ENCODE results near the gene SPTB.

SPTB gene

GRCh38 chr14:64727551-64728071 lies 152.1 kb downstream of the SPTB start:
- Histone ChIP-seq H3K4me1 (ENCODE audit: control insufficient read depth in 1 of 2, insufficient read depth in 1 of 2, low read depth in 1 of 2, low read length in 1 of 2) (peaks cover 70 to 71% of the 10 kb centered on the region in 2 experiments), H3K27me3 (no peaks in the 10 kb centered on the region), H3K4me3 (ENCODE audit: low read depth in 1 of 2, low read length in 1 of 2) (peak overlapping the region; percentile 9 to 36), H3K9me3 (no peaks in the 10 kb centered on the region), H3K36me3 (peaks cover 67% of the 10 kb centered on the region), H3K27ac (peak overlapping the region; percentile 86)
- no peak for TF ChIP-seq CTCF (IDR thresholded peaks at IDR 0.05)

- Histone ChIP-seq H3K27me3 (no peaks in the 10 kb centered on the region), H3K4me3 (ENCODE audit: low read depth in 1 of 2, low read length in 1 of 2) (no peak overlapping the region), H3K4me1 (ENCODE audit: control insufficient read depth in 1 of 2, insufficient read depth in 1 of 2, low read depth in 1 of 2, low read length in 1 of 2) (peaks cover 80 to 82% of the 10 kb centered on the region in 2 experiments), H3K9me3 (no peaks in the 10 kb centered on the region), H3K36me3 (peaks cover 56% of the 10 kb centered on the region), H3K27ac (peak overlapping the region; percentile 86)
- no peak for TF ChIP-seq CTCF (IDR thresholded peaks at IDR 0.05)
Measured at GRCh38 chr14:64726585-64726890, 153.2 kb downstream of the SPTB start.

GRCh38 chr14:64725879-64726584 lies 153.7 kb downstream of the SPTB start:
- Histone ChIP-seq H3K36me3 (peaks cover 51% of the 10 kb centered on the region), H3K4me1 (ENCODE audit: control insufficient read depth in 1 of 2, insufficient read depth in 1 of 2, low read depth in 1 of 2, low read length in 1 of 2) (peaks cover 85 to 87% of the 10 kb centered on the region in 2 experiments), H3K9me3 (no peaks in the 10 kb centered on the region), H3K4me3 (ENCODE audit: low read depth in 1 of 2, low read length in 1 of 2) (no peak overlapping the region), H3K27me3 (no peaks in the 10 kb centered on the region), H3K27ac (peak overlapping the region; percentile 86)
- no peak for TF ChIP-seq CTCF (IDR thresholded peaks at IDR 0.05)

GRCh38 chr14:64725261-64725815 lies 154.4 kb downstream of the SPTB start:
- Histone ChIP-seq H3K27ac (peak overlapping the region; percentile 86), H3K9me3 (no peaks in the 10 kb centered on the region), H3K4me1 (ENCODE audit: control insufficient read depth in 1 of 2, insufficient read depth in 1 of 2, low read depth in 1 of 2, low read length in 1 of 2) (peaks cover 92 to 94% of the 10 kb centered on the region in 2 experiments), H3K27me3 (no peaks in the 10 kb centered on the region), H3K36me3 (peaks cover 44% of the 10 kb centered on the region), H3K4me3 (ENCODE audit: low read depth in 1 of 2, low read length in 1 of 2) (no peak overlapping the region)
- no peak for TF ChIP-seq CTCF (IDR thresholded peaks at IDR 0.05)

- Histone ChIP-seq H3K4me3 (ENCODE audit: low read depth in 1 of 2, low read length in 1 of 2) (no peak overlapping the region), H3K4me1 (ENCODE audit: control insufficient read depth in 1 of 2, insufficient read depth in 1 of 2, low read depth in 1 of 2, low read length in 1 of 2) (peaks cover 98% of the 10 kb centered on the region in 2 experiments), H3K27me3 (no peaks in the 10 kb centered on the region), H3K36me3 (peaks cover 42% of the 10 kb centered on the region), H3K9me3 (no peaks in the 10 kb centered on the region), H3K27ac (peak overlapping the region; percentile 86)
- no peak for TF ChIP-seq CTCF (IDR thresholded peaks at IDR 0.05)
Measured at GRCh38 chr14:64724578-64724930, 155.2 kb downstream of the SPTB start.
